ENCODE data around the gene FAM120A.
"Not testable (repeated sequence)": the region's sequence is repeated elsewhere in the genome, so short reads cannot be mapped to it uniquely, and the experiment has no call there.

FAM120A gene

GRCh38 chr9:93512170-93512812 is 60.8 kb downstream of the FAM120A start:
- DNase-seq, result not testable (repeated sequence)

- no peak for DNase-seq
Observed at GRCh38 chr9:93513606-93514005, 62.1 kb downstream of the FAM120A start.

GRCh38 chr9:93517331-93517730 is 65.8 kb downstream of the FAM120A start:
- DNase-seq, result no peak

- DNase-seq, result no peak
Observed at GRCh38 chr9:93520523-93520922, 69.0 kb downstream of the FAM120A start.

- no peak for DNase-seq
Observed at GRCh38 chr9:93522736-93523135, 71.3 kb downstream of the FAM120A start.

GRCh38 chr9:93523518-93524144 is 72.1 kb downstream of the FAM120A start:
- DNase-seq, result no peak

- DNase-seq, result no peak
Observed at GRCh38 chr9:93525476-93525875, 74.0 kb downstream of the FAM120A start.

- DNase-seq, result no peak
Observed at GRCh38 chr9:93531374-93531773, 79.9 kb downstream of the FAM120A start.

- DNase-seq, result no peak
Observed at GRCh38 chr9:93532141-93532540, 80.7 kb downstream of the FAM120A start.

GRCh38 chr9:93533863-93534262 is 82.4 kb downstream of the FAM120A start:
- DNase-seq, result no peak

GRCh38 chr9:93536167-93536566 is 84.7 kb downstream of the FAM120A start:
- DNase-seq, result no peak

- no peak for DNase-seq
Observed at GRCh38 chr9:93536874-93537273, 85.4 kb downstream of the FAM120A start.

GRCh38 chr9:93540305-93540704 is 88.8 kb downstream of the FAM120A start:
- DNase-seq, result no peak

GRCh38 chr9:93541005-93541404 is 89.5 kb downstream of the FAM120A start:
- no peak for DNase-seq

GRCh38 chr9:93541581-93542349 is 90.3 kb downstream of the FAM120A start:
- no peak for DNase-seq

GRCh38 chr9:93543117-93543516 is 91.6 kb downstream of the FAM120A start:
- DNase-seq, result no peak

- no peak for DNase-seq
Observed at GRCh38 chr9:93546356-93546755, 94.9 kb downstream of the FAM120A start.

GRCh38 chr9:93549611-93550010 is 98.1 kb downstream of the FAM120A start:
- DNase-seq, result no peak

- no peak for DNase-seq
Observed at GRCh38 chr9:93552923-93553322, 101.4 kb downstream of the FAM120A start.

GRCh38 chr9:93555370-93555769 is 103.9 kb downstream of the FAM120A start:
- DNase-seq, result no peak

- no peak for DNase-seq
Observed at GRCh38 chr9:93557366-93558137, 106.1 kb downstream of the FAM120A start.

- DNase-seq, result no peak
Observed at GRCh38 chr9:93558503-93558902, 107.0 kb downstream of the FAM120A start.

GRCh38 chr9:93560991-93561390 is 109.5 kb downstream of the FAM120A start:
- DNase-seq, result no peak

Data from CD4-positive, alpha-beta T cell treated with Interleukin-17A for 4 hours (primary cell).